ENCODE data around the gene SHH. TPM values are rescaled to one million over a fixed set of nuclear protein-coding genes. Genes with fewer than 3 reads are reported as not detected.
"Not testable (repeated sequence)": the region's sequence is repeated elsewhere in the genome, so short reads cannot be mapped to it uniquely, and the experiment has no call there.

SHH gene
- total RNA-seq, 6 donors from 2014 or later = 6.1 to 9.6 (median 6.2) TPM

DNA sequence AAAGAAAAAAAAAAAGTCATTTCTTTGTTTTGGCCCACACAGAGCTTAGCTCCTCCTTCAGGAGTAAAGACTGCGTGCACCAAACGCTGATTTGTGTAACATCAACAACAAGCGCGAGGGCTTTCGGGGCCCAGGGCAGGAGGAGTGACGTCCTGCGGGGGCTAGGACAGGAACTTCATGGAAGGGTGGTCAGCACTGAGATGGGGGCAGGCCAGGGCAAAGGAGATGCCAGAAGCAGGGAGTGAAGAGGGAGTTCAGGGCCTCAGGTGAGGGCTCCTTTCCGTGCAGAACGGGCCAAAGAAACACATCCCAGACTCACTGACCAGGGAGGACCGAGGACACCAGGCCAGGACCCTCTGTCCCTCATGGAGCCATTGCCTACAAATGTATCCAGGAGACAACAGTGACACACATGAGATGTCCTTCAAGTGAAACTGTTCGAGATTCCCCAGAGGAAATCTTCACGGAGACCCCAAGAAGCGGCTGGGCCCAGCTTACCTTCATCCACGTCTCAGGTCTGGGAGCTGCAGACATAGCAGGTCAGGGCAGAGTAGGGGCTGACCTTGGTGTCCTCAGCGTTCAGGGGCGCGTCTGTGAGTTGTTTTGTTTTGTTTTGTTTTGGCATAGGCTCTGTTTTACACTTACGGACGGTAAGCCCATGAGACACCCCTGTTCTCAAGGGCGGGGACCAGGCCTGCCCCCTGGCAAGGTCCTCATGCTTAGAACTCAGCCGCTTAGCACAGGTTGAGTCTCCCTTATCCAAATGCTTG lies 30.4 kb upstream of the SHH start:
- ATAC-seq (ENCODE audit: low FRiP score in 2 of 2) (no peak), DNase-seq (peak in 1 of 2 donors; percentile 61)
- 72 to 75% methylated on average over 19 to 21 of the region's 21 CpGs for WGBS, 2 donors

DNA sequence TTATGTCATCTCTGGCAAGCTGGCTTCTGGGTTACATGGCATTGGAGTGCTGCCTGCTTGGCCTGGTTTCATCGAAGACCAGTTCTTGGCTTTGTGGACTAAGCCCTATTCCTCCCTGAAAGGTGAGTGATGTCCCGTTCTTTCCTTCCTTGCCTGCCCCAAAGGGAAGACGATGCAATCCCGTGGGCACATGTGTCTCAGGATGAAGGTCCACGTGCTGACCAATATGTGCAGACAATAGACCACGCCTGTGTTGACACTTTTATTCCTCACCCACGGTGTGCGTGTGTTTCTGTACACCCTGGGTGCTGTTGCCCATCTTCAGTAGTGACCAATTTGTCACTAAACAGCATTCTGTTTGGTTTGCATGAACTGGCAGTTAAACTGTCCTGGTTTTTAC lies 28.6 kb upstream of the SHH start:
- Histone ChIP-seq H3K4me1 (peaks cover 0 to 8% (median 6%) of the 10 kb centered on the region in 4 donors), H3K27ac (no peak overlapping the region), H3K4me3 (no peak overlapping the region), H3K36me3 (no peaks in the 10 kb centered on the region), H3K27me3 (no peaks in the 10 kb centered on the region), H3K9me3 (no peaks in the 10 kb centered on the region)
- no peak for TF ChIP-seq POLR2A (IDR thresholded peaks at IDR 0.05)
- TF ChIP-seq POLR2AphosphoS5 (IDR thresholded peaks at IDR 0.05) = no peak
- WGBS, 2 donors = 80 to 92% methylated on average over 8 of the region's 8 CpGs
- DNase-seq = no peak
- no peak for ATAC-seq (ENCODE audit: low FRiP score in 2 of 2)

More for the DNA sequence above, 30.4 kb upstream of the SHH start:
- TF ChIP-seq, protein P1, sequence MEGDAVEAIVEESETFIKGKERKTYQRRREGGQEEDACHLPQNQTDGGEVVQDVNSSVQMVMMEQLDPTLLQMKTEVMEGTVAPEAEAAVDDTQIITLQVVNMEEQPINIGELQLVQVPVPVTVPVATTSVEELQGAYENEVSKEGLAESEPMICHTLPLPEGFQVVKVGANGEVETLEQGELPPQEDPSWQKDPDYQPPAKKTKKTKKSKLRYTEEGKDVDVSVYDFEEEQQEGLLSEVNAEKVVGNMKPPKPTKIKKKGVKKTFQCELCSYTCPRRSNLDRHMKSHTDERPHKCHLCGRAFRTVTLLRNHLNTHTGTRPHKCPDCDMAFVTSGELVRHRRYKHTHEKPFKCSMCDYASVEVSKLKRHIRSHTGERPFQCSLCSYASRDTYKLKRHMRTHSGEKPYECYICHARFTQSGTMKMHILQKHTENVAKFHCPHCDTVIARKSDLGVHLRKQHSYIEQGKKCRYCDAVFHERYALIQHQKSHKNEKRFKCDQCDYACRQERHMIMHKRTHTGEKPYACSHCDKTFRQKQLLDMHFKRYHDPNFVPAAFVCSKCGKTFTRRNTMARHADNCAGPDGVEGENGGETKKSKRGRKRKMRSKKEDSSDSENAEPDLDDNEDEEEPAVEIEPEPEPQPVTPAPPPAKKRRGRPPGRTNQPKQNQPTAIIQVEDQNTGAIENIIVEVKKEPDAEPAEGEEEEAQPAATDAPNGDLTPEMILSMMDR (IDR thresholded peaks at IDR 0.05) = no peak
- TF ChIP-seq EP300 (IDR thresholded peaks at IDR 0.05) (no peak), POLR2A (IDR thresholded peaks at IDR 0.05) (no peak), POLR2AphosphoS5 (IDR thresholded peaks at IDR 0.05) (no peak)
- Histone ChIP-seq H3K27ac (no peak overlapping the region), H3K9me3 (no peaks in the 10 kb centered on the region), H3K4me3 (no peak overlapping the region), H3K36me3 (no peaks in the 10 kb centered on the region), H3K27me3 (no peaks in the 10 kb centered on the region), H3K4me1 (peaks cover 0 to 8% (median 6%) of the 10 kb centered on the region in 4 donors)

DNA sequence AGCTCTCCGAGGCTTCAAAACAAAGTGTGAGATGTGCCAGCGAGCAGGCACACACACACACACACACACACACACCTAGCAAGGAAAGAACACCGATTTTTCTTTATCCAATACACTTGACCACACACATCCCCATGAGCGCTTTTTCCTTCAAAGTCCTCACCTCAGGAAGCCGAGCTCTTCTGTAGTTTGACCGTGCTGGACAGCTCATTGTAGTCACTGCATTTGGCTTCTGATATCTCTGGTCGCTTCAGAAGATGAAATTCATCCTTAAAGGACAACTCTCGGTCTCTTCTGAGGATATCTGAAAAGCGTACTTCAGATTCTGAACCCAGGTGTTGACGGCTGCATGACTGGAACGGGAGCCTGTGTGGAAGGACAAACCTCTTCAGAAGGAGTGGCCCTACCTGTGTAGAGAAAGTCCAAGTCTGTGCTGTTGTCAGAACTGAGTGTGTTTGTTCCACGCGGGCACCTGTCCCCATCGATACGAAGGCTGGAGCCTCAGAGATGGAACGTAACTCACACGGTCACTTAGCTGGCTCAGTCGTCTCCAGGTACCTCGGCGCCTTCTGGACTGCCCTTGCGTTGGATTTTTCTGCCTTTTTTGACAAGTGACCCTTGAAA lies 28.1 kb upstream of the SHH start:
- H3K4me1 ChIP-seq = peaks cover 0 to 8% (median 6%) of the 10 kb centered on the region in 4 donors
- no peak for ATAC-seq (ENCODE audit: low FRiP score in 2 of 2)
- TF ChIP-seq EP300 (IDR thresholded peaks at IDR 0.05) = no peak
- H3K9me3 ChIP-seq = no peaks in the 10 kb centered on the region
- no peaks in the 10 kb centered on the region for H3K27me3 ChIP-seq
- H3K36me3 ChIP-seq = no peaks in the 10 kb centered on the region
- 76 to 82% methylated on average over 21 of the region's 21 CpGs for WGBS, 2 donors
- H3K27ac ChIP-seq = no peak overlapping the region
- no peak for DNase-seq
- H3K4me3 ChIP-seq = no peak overlapping the region

DNA sequence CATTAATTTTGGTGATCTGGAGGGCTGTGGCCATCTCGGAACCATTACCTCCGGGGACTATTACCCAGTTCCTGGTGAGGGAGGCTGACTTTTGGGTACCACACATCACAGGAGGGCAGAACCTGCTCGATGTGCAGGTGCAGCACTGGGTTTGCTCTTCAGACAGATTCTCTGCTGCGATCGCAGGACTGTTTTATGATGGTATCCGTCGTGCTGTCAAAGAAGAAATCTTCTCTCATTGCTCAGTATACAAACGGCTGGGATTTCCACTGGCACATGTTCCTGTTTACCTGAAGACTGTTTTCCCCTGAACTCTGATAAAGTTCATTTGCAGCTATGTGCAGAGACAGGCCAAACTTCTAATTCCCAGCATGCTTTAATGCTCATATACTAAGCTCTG lies 27.2 kb upstream of the SHH start:
- 82 to 90% methylated on average over 8 of the region's 8 CpGs for WGBS, 2 donors
- Histone ChIP-seq H3K27ac (no peak overlapping the region), H3K4me3 (no peak overlapping the region), H3K9me3 (no peaks in the 10 kb centered on the region), H3K27me3 (no peaks in the 10 kb centered on the region), H3K36me3 (no peaks in the 10 kb centered on the region), H3K4me1 (peaks cover 0 to 6% (median 6%) of the 10 kb centered on the region in 4 donors)
- DNase-seq = no peak
- no peak for ATAC-seq (ENCODE audit: low FRiP score in 2 of 2)
- TF ChIP-seq POLR2AphosphoS5 (IDR thresholded peaks at IDR 0.05) (no peak), EP300 (IDR thresholded peaks at IDR 0.05) (no peak), POLR2A (IDR thresholded peaks at IDR 0.05) (no peak)
- TF ChIP-seq, protein P1 (IDR thresholded peaks at IDR 0.05) = no peak

DNA sequence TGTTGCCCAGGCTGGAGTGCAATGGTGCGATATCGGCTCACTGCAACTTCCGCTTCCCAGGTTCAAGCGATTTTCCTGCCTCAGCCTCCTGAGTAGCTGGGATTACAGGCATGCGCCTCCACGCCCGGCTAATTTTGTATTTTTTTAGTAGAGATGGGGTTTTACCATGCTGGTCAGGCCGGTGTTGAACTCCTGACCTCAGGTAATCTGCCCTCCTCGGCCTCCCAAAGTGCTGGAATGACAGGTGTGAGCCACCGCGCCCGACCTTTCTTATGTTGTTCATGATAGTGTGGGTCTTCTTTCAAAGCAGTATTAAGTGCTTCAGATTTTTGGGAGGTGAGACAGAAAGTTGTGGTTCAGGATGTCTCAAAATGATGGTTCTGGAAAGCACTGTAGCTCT lies 26.0 kb upstream of the SHH start:
- H3K36me3 ChIP-seq; H3K4me1 ChIP-seq; DNase-seq; H3K27me3 ChIP-seq; H3K4me3 ChIP-seq; ATAC-seq (ENCODE audit: low FRiP score in 2 of 2); H3K9me3 ChIP-seq; H3K27ac ChIP-seq: not testable (repeated sequence)
- 88 to 94% methylated on average over 12 of the region's 12 CpGs for WGBS, 2 donors

DNA sequence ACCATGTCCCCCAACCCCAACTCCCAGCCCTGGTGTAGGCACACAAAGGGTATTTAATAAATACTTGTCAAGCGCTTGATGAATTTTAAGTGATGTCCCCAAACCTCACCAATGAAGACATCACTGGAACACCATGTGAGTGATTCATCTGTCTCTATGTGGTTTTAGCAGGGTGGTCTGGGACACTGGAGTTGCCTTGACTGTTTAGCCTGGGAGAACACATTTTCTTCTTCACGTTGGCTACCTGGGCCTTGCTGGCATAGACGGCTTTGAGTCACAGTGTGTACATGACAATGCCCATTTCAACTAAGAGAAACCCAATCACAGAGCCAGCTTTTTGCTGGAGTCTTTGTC lies 24.8 kb upstream of the SHH start:
- no peaks in the 10 kb centered on the region for H3K4me1 ChIP-seq
- H3K4me3 ChIP-seq = no peak overlapping the region
- no peaks in the 10 kb centered on the region for H3K27me3 ChIP-seq
- no peak overlapping the region for H3K27ac ChIP-seq
- DNase-seq (no peak), ATAC-seq (ENCODE audit: low FRiP score in 2 of 2) (no peak)
- WGBS, 2 donors = 85 to 88% methylated on average over 3 of the region's 3 CpGs
- TF ChIP-seq POLR2AphosphoS5 (IDR thresholded peaks at IDR 0.05) (no peak), EP300 (IDR thresholded peaks at IDR 0.05) (no peak), POLR2A (IDR thresholded peaks at IDR 0.05) (no peak)
- TF ChIP-seq, protein P1 (IDR thresholded peaks at IDR 0.05) = no peak
- H3K36me3 ChIP-seq = no peaks in the 10 kb centered on the region
- no peaks in the 10 kb centered on the region for H3K9me3 ChIP-seq

Measured in upper lobe of left lung (tissue), 6 donors.